Measurements from ENCODE around the gene SH2B3.
A peak's percentile ranks its signal among the peaks of the same experiment; 100 is the strongest.
"Not testable (repeated sequence)": the region's sequence is repeated elsewhere in the genome, so short reads cannot be mapped to it uniquely, and the experiment has no call there.

Gene SH2B3

DNA sequence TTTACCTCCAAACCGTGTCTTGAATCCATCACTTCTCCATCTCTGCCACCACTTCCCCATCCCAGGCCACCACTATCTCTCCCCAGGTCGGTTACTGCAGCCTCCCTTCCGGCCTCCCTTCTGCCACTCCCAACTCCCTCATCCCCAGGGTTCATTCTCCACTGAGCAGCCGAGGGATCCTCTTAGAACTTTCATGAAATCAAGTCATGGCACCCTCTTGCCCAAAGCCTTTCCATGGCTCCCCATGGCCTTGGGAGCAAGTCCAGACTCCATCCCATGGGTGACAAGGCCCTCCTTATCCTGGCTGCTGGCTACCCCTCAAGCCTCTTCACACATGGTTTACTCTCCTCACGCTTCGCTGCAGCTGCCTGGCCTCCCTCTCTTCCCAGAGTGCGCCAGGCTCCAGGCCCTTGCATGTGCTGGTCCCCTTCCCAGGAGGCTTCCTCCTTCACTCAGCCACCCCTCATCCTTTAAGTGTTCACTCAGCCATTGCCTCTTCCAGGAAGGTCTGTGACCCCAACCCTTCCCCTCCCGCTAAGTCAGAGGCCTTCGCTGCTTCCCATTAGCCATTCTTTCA is 17.9 kb upstream of the SH2B3 start:
- no peak for DNase-seq (ENCODE audit: low spot score)

DNA sequence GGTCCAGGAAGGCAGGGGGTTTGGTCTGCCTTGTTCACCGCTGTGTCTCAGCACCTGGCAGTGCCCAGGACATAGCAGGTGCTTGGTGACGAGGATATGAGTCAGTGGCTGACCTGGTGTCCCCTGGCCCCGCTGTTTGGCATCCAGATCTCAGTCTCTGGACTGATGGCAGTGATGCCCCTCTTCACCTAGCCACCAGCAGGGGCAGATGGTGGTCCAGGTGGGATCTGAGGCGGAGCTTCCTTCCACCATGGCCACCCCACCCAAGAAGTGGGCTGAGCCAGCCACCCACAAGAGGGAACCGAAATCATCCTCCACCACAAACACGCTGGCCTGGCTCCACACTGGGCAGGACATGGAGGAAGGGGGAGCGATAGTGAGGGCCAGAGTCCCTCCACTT is 16.1 kb upstream of the SH2B3 start:
- DNase-seq (ENCODE audit: low spot score) = no peak

DNA sequence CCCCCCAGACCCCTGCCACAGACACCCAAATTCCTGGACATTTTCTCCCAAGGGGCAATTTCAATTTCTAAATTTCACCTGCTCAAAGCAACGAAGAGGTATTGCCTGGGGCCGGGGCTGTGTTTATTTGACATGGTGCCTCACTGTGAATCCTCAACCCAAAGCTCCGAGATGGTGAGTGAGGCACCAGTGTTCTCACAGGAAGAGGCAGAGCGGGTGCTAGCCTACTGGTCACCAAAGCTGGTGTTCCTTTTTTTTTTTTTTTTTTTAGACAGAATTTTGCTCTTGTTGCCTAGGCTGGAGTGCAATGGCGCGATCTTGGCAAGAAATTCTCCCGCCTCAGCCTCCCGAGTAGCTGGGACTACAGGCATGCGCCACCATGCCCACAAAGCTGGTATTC is 14.8 kb upstream of the SH2B3 start:
- DNase-seq (ENCODE audit: low spot score) = no peak

DNA sequence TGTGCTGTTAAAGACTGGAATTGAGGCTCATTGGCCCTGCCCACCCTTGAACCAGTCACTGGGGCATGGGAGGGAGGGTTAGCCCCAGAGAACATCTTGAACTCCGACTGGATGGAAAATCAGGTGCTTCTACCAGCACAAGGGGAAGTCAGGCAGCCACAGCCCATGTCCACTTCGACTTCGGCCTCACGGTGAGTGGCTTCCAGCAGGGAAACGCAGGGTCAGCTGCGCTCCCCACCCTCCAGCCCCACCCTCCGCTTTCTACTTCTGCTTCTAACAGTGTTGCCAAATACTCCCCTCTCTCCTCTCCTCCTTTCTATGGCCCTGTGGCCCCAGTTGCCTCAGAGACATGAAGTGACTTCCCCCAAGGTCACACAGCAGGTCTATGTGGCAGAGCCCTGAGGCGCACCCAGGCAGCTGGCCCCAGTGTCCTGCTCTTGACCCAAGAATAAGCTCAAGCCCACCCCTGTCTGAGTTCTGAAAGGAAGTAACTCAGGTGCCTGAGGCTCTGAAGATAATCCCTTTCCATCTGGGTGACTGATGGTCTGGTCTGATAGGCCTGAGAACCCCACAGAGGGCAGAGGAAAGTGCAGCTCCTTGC is 11.9 kb upstream of the SH2B3 start:
- no peak for DNase-seq (ENCODE audit: low spot score)

DNA sequence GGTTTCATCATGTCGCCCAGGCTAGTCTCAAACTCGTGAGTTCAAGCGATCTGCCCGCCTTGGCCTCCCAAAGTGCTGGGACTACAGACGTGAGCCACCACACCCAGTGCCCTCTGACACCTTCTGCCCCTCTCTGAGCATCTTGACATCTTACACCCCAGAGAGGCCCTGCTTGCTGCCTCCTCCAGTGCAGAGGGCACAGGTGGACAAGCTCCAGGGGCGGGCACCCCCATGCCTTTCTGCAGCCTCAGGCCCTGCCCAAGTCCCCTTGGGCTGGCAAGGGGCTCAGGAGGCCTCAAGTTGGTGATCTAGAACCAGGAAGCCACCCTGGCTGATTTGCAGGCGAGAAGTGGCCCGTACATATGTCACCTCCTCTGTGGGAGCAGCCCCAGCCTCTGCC is 11.2 kb upstream of the SH2B3 start:
- no peak for DNase-seq (ENCODE audit: low spot score)

DNA sequence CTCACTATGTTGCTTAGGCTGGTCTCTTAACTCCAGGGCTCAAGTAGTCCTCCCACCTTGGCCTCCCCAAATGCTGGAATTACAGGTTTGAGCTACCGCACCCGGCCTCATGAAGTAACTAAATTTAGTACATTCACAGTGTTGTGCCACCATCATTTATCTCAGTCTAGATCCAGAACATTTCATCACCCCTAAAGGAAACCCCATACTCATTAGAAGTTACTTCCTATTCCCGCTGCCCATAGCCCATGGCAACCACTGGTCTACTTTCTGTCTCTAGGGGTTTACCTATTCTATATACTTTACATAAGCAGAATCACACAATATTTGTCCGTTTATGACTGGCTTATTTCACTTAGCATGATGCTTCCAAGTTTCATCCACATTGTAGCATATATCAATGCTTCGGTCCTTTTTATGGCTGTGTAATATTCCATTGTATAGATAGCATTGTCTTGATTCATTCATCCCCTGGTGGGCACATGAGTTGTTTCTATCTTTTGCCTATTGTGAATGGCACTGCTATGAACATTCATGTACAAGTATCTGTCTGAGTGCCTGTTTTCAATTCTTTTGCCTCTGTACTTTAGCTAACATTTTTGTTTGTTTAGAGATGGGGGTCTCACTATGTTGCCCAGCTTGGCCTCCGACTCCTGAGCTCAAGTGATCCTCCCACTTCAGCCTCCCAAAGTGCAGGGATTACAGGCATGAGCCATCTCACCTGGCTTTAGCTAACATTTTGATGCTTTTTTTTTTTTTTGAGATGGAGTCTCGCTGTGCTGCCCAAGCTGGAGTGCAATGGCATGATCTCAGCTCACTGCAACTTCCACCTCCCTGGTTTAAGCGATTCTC is 10.2 kb upstream of the SH2B3 start:
- DNase-seq (ENCODE audit: low spot score) = no peak

DNA sequence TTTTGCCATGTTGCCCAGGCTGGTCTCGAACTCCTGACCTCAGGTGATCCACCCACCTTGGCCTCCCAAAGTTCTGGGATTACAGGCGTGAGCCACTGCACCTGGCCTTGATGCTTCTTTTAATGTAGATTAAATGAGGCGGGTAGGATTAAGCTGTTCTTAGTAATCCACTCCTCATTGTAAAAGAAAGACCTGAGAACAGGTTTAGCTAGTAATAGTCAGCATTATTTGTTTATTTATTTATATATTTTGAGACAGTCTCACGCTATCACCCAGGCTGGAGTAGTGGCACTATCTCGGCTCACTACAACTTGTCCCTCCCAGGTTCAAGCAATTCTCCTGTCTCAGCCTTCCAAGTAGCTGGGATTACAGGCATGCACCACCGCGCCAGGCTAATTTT is 9.5 kb upstream of the SH2B3 start:
- DNase-seq (ENCODE audit: low spot score) = not testable (repeated sequence)

DNA sequence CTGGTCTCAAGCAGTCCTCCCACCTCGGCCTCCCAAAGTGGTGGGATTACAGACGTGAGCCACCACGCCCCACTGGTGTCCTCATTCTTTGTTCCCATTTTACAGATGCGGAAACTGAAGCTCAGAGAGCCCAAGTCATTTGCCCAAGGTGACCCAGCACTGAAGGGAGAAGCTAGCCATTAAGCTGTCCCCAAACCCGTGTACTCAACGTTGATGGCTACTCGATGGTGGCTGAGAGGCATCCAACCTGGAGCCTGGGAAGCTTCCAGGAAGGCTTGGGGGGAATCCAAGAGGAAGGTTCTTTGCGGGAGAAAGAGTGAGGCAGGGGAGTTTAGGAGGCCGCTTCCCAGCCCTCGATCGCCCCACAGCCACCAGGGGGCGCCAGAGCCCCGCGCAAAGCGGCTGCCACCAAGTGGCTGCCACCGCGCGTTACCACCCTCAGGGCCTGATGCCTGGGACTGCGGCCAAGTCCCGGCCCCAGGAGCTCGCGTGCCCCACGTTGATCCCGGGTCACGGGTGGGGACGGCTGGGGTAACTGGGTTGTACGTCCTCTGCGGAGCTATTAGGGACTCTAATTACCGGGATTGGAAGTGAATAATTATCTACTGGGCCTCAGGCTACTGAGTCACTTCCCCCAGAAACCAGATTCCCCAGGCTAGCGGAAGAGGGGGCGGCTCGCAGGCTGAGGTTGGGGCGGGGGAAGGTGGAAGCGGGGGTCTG is 8.8 kb upstream of the SH2B3 start:
- DNase-seq (ENCODE audit: low spot score) = peak; percentile 60

DNA sequence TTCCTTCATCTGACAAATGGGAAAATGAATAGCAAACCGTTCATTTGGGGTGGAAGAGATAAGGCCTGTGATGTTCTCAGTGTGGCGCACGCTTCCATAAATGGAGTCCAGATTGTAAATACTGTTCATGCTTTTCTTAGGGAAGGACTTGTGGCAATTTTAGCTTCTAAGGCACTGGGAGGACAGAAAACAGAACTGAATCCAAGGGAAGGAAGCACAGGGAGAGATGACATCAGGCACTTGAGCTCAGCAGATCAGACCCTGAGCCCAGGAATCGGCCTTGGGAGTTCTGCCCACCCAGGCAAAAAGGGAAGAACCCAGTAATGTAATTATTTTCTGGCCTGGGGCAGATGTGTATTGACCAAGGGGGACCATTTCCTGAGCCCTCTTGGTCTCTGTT is 7.2 kb upstream of the SH2B3 start:
- no peak for DNase-seq (ENCODE audit: low spot score)

DNA sequence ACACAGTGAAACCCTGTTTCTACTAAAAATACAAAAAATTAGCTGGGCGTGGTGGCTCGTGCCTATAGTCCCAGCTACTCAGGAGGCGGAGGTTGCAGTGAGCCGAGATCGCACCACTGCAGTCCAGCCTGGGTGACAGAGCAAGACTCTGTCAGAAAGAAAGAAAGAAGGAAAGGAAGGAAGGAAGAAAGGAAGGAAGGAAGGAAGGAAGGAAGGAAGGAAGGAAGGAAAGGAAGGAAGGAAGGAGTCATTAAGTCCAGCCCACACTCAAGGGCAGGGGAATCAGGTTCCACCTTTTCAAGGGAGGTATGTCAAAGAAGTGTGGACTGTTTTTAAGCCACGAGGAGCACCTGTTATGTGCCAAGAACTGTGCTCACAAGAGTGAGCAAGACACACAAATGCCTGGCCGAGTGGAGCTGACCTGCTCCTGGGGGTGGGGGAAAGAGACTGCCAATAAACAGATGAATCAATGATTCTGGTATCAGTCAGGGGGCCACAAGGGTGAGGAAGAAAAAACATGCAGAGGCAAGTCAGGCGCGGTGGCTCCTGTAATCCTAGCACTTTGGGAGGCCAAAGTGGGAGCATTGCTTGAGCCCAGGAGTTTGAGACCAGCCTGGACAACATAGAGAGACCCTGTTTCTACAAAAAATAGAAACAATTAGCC is 5.8 kb upstream of the SH2B3 start:
- not testable (repeated sequence) for DNase-seq (ENCODE audit: low spot score)

DNA sequence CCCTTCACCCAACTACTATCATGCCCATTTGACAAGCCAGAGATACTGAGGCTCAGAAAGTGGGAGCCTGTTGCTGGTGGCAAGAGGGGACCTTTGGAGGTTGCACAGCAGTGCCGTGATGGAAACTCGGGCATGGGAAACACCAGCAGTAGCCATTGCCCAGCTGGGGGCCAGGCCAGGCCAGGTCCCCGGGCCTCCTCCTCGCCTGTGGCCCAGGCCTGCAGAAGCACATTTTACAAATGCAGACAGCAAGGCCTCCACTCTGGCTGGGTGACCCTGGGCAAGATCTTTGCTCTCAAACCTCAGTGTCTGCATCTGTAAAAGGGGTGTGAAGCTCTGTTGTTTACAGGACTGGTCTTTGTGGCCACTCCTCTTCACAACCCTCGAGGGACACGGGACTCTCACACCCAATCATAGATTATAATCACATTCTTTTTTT is 4.5 kb upstream of the SH2B3 start:
- DNase-seq (ENCODE audit: low spot score) = no peak

DNA sequence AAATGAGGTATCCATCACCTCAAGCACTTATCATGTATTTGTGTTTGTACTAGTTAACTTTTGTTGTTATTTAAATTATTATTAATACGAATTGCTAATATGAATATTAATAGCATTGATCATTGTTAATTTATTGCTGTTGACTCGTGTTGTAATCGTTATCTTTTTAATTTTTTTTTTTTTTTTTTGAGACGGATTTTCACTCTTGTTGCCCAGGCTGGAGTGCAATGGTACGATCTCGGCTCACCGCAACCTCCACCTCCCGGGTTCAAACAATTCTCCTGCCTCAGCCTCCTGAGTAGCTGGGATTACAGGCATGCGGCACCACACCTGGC is 3.3 kb upstream of the SH2B3 start:
- not testable (repeated sequence) for DNase-seq (ENCODE audit: low spot score)

DNA sequence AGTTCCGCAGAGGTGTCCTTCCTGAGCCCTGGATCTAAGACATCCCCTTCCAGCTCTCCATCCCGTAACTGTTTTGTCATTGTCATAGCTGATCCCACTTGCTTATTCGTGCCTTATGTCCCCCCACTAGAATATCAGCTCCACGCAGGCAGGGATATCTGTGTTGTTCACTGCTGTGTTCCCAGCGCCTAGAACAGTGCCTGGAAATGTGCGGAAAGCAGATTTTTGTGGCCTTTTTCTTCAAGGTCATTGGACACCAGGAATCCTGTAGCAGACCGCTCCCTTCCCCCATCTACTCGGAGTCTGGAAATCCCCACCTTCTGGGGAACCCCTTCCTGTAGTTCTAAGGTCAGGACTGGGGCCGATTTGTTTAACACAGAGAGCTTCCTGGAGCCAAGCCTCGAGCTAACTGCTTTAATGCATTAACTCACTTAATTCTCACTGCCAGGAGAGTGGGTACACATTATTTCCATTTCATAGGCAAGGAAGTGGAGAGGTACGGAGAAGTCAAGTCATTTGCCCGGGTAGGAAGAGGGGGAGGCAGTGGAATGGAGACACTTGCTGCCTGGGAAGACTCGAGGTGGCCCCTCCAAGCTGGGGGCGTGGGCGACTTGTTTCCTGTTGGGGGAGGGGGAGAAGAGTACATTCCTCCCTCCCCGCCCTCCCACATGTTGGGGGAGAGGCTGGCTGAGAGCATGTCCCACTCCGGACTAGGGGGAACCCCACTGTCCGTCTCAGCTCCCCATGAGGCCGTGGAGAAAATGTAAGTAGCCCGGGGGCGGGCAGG is 1.2 kb upstream of the SH2B3 start:
- DNase-seq (ENCODE audit: low spot score) = peak; percentile 69

DNA sequence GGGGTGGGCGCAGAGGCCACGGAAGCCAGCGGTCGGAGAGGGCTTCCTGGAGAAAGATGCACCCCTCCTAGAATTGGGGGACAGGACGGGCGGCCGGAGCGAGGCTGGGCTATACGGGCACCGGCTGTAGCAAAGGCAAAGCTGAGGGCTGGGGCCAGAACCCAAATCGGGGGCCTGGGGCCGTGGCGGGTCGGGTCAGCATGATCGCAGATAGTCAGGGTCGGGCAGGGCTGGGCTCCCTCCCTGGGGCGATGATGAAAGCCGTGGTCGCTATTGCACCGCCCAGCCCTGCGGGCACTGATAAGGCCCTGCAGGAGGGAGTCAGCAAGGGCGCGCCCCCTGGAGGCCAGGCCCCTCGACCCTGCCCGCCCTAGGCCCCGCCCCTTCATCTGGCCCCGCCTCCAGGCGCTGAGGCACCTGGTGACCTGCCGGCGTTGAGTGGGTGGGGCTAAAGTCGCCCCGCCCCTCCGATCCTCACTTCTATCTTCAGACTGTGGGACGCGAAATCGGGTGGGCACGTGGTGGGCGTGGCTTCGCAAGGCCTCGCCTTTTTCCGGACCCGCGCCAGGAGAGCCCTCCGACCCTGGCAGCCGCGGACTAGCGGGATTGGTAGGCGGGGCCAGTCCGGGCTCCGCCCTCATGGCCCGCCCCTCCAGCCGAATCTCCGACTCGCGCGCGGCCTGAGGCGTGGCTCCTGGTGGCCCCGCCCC is 419 bp upstream of the SH2B3 start:
- peak; percentile 95 for DNase-seq (ENCODE audit: low spot score)

DNA sequence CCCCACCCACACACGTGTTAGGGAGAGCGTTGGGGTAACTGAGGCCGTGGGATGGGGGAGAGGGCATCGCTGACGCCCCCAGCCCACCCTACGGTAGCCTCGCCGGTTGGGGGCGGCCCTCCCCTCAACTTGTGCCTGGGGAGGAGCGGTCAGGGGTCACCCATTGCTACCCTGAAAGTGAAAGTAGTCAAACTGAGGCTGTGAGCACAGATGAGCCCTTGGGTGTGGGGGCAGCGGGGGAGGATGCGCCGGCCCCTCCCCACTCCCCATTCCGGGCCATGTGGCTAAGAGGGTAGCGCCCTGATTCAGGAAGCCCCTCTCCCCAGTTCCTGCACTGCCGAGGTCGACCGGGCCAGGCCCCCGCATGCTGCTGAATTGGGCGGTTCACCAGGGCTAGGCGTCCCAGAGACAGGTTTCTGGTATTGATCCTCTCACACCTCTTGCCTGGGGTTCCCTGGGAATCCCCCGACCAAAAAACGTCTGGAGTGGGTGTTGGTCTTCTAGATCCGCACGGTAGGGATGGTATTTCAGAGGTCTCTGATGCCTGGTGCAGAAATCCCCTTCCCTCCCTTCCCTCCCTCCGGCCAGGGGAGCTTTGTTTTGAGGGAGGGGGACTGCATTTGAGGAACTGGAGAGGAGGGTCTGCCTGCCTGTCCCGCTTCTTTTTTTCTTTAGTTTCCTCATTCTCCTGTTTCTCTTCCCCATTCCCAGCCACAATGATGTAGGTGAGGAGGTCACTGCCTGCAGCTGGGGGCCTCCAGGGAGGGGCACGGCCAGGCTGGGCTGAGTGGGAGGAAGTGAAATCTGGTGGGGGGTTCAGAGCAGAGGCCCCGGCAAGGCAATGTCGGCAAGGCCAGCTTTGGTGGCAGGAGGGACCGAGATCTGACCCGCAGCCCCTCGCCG is 1.0 kb downstream of the SH2B3 start:
- DNase-seq (ENCODE audit: low spot score) = no peak

DNA sequence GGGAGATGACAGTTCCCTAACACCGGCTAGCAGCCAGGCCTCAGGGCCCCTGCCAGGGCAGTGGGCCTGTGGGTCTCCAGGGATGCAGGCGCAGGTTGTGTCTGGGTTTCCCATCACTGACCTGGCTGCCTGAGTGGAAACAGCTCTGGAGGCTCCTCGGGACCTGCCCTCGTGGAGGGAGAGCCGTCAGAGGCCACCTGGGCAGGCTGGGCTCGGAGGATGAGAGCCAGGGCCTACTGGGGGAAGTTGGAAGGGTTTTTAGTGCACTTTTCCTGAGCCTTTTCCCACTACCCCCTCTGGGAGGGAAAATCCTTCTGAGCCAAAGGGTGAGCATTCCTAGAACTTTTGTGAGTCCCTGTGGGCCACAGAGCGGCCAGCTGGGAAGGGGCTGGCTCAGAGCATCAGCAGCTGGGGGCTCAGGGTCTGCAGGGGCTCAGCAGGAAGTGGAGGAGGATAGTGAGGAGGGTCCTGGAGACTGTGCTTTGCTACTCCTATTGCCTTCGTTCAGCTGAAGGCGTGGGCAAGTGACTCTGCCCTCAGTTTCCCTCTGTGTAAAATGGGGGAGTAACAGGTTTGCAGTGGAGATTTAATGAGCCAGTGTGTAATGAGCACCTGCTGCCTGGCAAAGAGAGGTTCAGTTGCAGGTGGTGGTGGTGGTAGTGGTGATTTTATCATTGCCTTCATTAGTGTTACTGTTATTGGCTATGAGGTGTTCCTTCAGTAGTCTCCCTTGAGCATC is 1.8 kb downstream of the SH2B3 start:
- no peak for DNase-seq (ENCODE audit: low spot score)

DNA sequence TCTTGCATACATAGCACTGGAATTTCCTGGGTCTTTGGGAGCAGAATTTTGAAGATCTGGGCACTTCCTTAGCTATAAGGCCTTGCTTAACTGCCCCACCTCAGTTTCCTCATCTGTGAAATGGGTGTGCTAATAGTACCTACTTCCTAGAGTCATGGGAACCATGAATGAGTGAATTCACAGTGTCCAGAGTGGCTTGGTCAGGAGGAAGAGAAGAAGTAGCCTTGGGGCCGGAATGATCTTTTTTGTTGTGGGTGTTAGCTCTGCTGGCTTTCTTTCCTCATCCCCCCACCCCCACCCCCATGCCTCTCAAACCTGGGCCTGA is 2.4 kb downstream of the SH2B3 start:
- DNase-seq (ENCODE audit: low spot score) = no peak

DNA sequence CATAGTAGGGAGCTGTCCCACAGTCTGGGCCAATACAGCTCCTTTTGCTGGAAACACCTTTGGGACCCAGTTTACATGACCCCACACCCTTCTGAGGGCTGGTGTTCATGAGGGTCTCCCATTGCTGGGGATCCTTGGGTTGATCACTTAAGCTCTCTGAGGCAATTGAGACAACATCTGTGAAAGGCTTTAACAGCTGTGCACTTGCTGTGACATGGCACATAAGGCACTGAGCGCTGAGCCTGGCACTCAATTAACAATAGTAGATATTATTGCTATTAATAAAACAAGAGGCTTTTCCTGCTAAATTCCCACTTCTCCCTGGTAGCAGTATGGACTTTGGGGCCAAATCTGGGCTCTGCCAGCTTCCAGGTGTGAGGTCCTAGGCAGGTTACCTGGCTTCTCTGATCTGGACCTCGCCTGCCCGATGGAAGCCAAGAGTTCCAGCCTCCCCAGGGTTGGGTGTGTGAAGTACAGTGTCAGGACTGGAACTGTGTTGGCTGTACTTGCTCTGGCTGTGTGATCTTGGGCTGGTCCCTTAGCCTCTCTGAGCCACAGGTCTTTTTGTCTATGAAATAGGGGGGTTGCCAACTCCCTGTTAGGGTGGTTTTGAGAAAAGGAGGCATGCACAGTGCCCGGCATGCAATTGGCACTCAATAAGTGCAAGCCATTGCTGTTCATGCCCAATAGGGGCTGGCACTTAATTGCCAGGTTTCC is 3.1 kb downstream of the SH2B3 start:
- no peak for DNase-seq (ENCODE audit: low spot score)

DNA sequence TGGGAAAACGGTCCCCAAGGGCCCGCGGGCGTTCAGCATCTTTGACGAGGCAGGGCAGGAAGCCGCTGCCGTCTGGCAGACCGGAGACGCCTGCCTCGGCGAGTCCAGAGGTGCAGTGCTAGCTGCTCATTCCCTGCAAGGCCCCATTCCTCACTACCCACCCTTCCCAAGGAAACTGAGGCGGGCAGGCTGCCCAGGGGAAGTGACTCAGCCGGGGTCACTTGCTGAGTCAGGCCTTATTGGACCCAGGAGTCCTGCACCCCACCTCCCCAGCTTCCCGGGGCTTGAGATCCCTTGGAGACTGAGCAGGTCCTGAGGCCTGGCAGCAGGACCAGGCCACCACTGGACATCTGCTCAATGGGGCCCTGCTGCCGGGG is 3.7 kb downstream of the SH2B3 start:
- DNase-seq (ENCODE audit: low spot score) = no peak
